PFSK-1 (cell line): ENCODE data around the gene ASPHD2.

Source experiments
- FOXP2 ChIP-seq: optimal IDR thresholded peaks from 2 replicates; pipeline ENCODE3; 2011; ENCODE audit warnings: borderline replicate concordance, control low read depth, inconsistent platforms; ENCODE audit not compliant: insufficient read depth; ENCODE audit errors: extremely low read length, extremely low read depth
- POLR2AphosphoS5 ChIP-seq: IDR thresholded peaks from 2 replicates; pipeline ENCODE4 v1.6.1; 2012; ENCODE audit warnings: low read depth, mild to moderate bottlenecking, control low read depth, low read length, moderate library complexity
- SIN3A ChIP-seq: IDR thresholded peaks from 2 replicates; pipeline ENCODE4 v1.6.1; 2012; ENCODE audit warnings: mild to moderate bottlenecking, low read length, moderate library complexity, borderline replicate concordance; ENCODE audit not compliant: insufficient read depth
- TAF1 ChIP-seq: IDR thresholded peaks from 2 replicates; pipeline ENCODE4 v1.6.1; 2012; ENCODE audit warnings: low read length, control low read depth, borderline replicate concordance; ENCODE audit not compliant: insufficient read depth
- TF ChIP-seq, protein P1 (sequence below), 2 experiments: IDR thresholded peaks; 2 replicates each; pipeline versions ENCODE4 v1.6.1 to v1.8.0; 2011 to 2012; ENCODE audit warnings: low read depth in 2 of 2, low read length in 2 of 2, control low read depth in 1 of 2, inconsistent platforms in 1 of 2, mild to moderate bottlenecking in 1 of 2, moderate library complexity in 1 of 2; ENCODE audit not compliant: insufficient read depth in 1 of 2

ASPHD2 gene

DNA sequence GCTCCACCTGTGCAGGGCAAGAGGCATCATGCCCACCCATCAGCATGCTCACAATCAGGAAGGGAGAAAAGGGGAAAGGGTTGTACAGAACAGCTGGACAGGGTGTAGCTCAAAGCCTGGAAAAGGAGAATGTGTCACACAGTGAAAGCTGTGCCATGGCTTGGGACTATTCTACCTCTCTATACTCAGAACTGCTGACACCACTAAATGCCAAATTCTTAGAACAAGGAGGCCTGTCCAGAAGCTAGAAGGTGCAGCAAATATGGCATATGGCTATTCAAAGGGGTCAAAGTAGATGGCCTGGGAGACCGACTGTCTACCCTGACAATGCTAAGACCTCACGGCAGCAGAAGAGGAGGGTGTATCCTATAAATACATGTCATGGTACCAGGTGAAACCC, 41.7 kb downstream of the ASPHD2 start:
- TF ChIP-seq POLR2AphosphoS5 (no peak), FOXP2 (no peak), SIN3A (no peak), TAF1 (no peak)
- TF ChIP-seq, protein P1, sequence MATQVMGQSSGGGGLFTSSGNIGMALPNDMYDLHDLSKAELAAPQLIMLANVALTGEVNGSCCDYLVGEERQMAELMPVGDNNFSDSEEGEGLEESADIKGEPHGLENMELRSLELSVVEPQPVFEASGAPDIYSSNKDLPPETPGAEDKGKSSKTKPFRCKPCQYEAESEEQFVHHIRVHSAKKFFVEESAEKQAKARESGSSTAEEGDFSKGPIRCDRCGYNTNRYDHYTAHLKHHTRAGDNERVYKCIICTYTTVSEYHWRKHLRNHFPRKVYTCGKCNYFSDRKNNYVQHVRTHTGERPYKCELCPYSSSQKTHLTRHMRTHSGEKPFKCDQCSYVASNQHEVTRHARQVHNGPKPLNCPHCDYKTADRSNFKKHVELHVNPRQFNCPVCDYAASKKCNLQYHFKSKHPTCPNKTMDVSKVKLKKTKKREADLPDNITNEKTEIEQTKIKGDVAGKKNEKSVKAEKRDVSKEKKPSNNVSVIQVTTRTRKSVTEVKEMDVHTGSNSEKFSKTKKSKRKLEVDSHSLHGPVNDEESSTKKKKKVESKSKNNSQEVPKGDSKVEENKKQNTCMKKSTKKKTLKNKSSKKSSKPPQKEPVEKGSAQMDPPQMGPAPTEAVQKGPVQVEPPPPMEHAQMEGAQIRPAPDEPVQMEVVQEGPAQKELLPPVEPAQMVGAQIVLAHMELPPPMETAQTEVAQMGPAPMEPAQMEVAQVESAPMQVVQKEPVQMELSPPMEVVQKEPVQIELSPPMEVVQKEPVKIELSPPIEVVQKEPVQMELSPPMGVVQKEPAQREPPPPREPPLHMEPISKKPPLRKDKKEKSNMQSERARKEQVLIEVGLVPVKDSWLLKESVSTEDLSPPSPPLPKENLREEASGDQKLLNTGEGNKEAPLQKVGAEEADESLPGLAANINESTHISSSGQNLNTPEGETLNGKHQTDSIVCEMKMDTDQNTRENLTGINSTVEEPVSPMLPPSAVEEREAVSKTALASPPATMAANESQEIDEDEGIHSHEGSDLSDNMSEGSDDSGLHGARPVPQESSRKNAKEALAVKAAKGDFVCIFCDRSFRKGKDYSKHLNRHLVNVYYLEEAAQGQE (IDR thresholded peaks at IDR 0.05; ENCODE audit: insufficient read depth in 1 of 2, low read depth in 2 of 2, low read length in 2 of 2): no peak

DNA sequence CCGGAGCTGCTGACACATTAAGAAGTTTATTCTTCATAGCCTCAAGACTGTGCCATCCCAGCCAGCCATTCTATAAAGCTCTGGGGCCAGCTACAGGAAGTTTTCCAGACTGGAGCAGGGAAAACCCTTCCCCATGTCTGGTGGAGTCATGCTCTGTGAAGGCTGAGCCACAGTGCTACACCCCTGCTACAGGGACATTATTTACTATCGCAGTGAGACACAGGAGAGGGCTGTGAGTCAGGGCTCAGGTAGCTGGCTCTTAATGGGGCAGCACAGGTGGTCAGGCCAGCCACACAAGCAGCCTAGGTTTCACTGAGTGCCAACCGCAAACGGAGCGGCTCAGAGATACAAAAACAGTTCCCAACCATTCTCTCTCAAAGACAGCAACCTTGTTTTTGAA, 42.5 kb downstream of the ASPHD2 start:
- TF ChIP-seq FOXP2: no peak
- TF ChIP-seq POLR2AphosphoS5: no peak
- TF ChIP-seq, protein P1 (IDR thresholded peaks at IDR 0.05; ENCODE audit: insufficient read depth in 1 of 2, low read depth in 2 of 2, low read length in 2 of 2): no peak
- TF ChIP-seq SIN3A: no peak
- TF ChIP-seq TAF1: no peak

DNA sequence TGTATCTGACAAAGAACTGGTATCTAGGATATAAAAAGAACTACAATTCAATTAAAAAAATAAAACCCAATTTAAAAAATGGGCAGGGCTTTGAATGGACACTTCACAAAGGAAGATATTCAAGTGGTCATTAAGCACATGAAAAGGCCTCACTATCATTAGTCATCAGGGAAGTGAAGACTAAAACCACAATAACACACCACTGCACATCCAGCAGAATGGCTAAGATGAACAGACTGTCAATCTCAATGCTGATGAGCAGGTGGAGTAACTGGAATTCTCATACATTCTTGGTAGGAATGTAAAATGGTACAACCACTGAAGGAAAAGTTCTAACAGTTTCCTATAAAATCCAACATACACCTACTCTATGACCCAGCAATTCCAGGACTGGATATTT, 45.6 kb downstream of the ASPHD2 start:
- no peak for TF ChIP-seq TAF1
- TF ChIP-seq SIN3A: no peak
- TF ChIP-seq FOXP2: no peak
- TF ChIP-seq, protein P1 (IDR thresholded peaks at IDR 0.05; ENCODE audit: insufficient read depth in 1 of 2, low read depth in 2 of 2, low read length in 2 of 2): no peak
- TF ChIP-seq POLR2AphosphoS5: no peak

DNA sequence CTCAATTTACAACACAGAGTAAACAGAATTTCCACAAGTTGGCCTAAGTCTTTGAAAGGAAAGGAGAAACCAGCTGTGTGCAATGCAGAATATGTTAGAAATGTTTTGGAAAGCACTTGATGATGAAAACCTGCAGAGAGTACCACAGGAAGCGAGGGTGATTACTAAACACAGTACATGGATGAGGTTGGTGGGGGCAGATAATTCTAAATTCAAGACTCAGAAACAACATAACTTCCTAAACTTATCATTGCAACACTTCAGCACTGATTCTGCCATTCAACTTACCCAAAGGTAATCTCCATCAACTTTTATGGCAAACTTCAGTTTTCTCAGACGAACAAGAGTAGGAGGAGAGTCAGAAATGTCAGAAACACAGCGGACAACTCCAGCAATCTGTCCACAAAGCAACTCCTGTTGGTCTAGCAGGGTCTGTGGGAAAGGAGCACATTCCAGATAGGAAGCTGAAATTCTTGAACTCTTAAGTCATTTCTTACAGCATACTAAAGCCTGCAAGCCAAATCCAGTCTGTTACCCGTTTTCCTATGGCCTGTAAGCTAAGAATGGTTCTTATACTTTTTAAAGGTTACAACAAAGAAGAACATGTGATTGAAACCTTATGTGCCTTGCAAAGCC, 47.8 kb downstream of the ASPHD2 start:
- no peak for TF ChIP-seq FOXP2
- TF ChIP-seq SIN3A: no peak
- TF ChIP-seq POLR2AphosphoS5: no peak
- TF ChIP-seq, protein P1 (IDR thresholded peaks at IDR 0.05; ENCODE audit: insufficient read depth in 1 of 2, low read depth in 2 of 2, low read length in 2 of 2): no peak
- no peak for TF ChIP-seq TAF1

DNA sequence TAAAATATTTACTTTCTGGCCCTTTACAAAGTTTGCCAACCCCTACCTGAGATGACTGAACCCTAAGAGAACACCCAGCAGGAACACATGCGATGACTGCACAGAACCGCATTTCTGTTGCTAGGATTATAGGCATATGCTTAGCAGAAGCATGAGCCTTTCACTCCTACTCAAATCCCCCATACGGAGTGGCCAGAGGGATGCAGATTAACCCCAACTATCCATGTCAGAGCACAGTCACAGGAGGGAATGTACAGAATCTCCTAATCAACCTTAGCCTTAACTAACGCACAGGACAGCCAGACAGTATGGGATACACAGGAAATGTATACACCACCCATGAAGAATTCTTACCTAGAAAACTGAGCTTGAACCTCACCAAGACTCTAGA, 48.3 kb downstream of the ASPHD2 start:
- TF ChIP-seq TAF1 (no peak), SIN3A (no peak), FOXP2 (no peak), POLR2AphosphoS5 (no peak)
- TF ChIP-seq, protein P1 (IDR thresholded peaks at IDR 0.05; ENCODE audit: insufficient read depth in 1 of 2, low read depth in 2 of 2, low read length in 2 of 2): no peak
